Measurements from ENCODE around the gene AFF3.

The AFF3 gene

GRCh38 chr2:99905025-99905424 is 237.4 kb downstream of the AFF3 start:
- H3K27me3 ChIP-seq (ENCODE audit: control insufficient read depth, insufficient read depth, low read length) = no peaks in the 10 kb centered on the region
- no peak overlapping the region for H3K9ac ChIP-seq (ENCODE audit: low read length)
- no peak overlapping the region for H3K4me3 ChIP-seq (ENCODE audit: low read length)
- no peaks in the 10 kb centered on the region for H3K36me3 ChIP-seq (ENCODE audit: control insufficient read depth, insufficient read depth, low read length)
- no peaks in the 10 kb centered on the region for H3K4me1 ChIP-seq (ENCODE audit: control insufficient read depth, insufficient read depth, low read length)
- no peak overlapping the region for H3K27ac ChIP-seq (ENCODE audit: low read depth, low read length)

GRCh38 chr2:99903981-99904380 is 238.4 kb downstream of the AFF3 start:
- Histone ChIP-seq H3K4me1 (ENCODE audit: control insufficient read depth, insufficient read depth, low read length) (no peaks in the 10 kb centered on the region), H3K9ac (ENCODE audit: low read length) (no peak overlapping the region), H3K36me3 (ENCODE audit: control insufficient read depth, insufficient read depth, low read length) (no peaks in the 10 kb centered on the region), H3K27me3 (ENCODE audit: control insufficient read depth, insufficient read depth, low read length) (no peaks in the 10 kb centered on the region), H3K4me3 (ENCODE audit: low read length) (no peak overlapping the region), H3K27ac (ENCODE audit: low read depth, low read length) (no peak overlapping the region)

GRCh38 chr2:99900556-99900955 is 241.8 kb downstream of the AFF3 start:
- no peak overlapping the region for H3K9ac ChIP-seq (ENCODE audit: low read length)
- no peak overlapping the region for H3K27ac ChIP-seq (ENCODE audit: low read depth, low read length)

GRCh38 chr2:99899882-99900281 is 242.5 kb downstream of the AFF3 start:
- H3K9ac ChIP-seq (ENCODE audit: low read length) = no peak overlapping the region
- no peaks in the 10 kb centered on the region for H3K4me1 ChIP-seq (ENCODE audit: control insufficient read depth, insufficient read depth, low read length)
- H3K27me3 ChIP-seq (ENCODE audit: control insufficient read depth, insufficient read depth, low read length) = no peaks in the 10 kb centered on the region
- no peak overlapping the region for H3K4me3 ChIP-seq (ENCODE audit: low read length)
- no peaks in the 10 kb centered on the region for H3K36me3 ChIP-seq (ENCODE audit: control insufficient read depth, insufficient read depth, low read length)
- no peak overlapping the region for H3K27ac ChIP-seq (ENCODE audit: low read depth, low read length)

More at GRCh38 chr2:99900556-99900955, 241.8 kb downstream of the AFF3 start:
- no peaks in the 10 kb centered on the region for H3K27me3 ChIP-seq (ENCODE audit: control insufficient read depth, insufficient read depth, low read length)
- no peak overlapping the region for H3K4me3 ChIP-seq (ENCODE audit: low read length)
- no peaks in the 10 kb centered on the region for H3K36me3 ChIP-seq (ENCODE audit: control insufficient read depth, insufficient read depth, low read length)
- no peaks in the 10 kb centered on the region for H3K4me1 ChIP-seq (ENCODE audit: control insufficient read depth, insufficient read depth, low read length)

GRCh38 chr2:99899058-99899855 is 243.1 kb downstream of the AFF3 start:
- H3K36me3 ChIP-seq (ENCODE audit: control insufficient read depth, insufficient read depth, low read length) = no peaks in the 10 kb centered on the region
- no peak overlapping the region for H3K27ac ChIP-seq (ENCODE audit: low read depth, low read length)
- H3K4me1 ChIP-seq (ENCODE audit: control insufficient read depth, insufficient read depth, low read length) = no peaks in the 10 kb centered on the region
- no peaks in the 10 kb centered on the region for H3K27me3 ChIP-seq (ENCODE audit: control insufficient read depth, insufficient read depth, low read length)
- H3K9ac ChIP-seq (ENCODE audit: low read length) = no peak overlapping the region
- H3K4me3 ChIP-seq (ENCODE audit: low read length) = no peak overlapping the region

GRCh38 chr2:99898336-99899048 is 243.9 kb downstream of the AFF3 start:
- Histone ChIP-seq H3K9ac (ENCODE audit: low read length) (no peak overlapping the region), H3K27me3 (ENCODE audit: control insufficient read depth, insufficient read depth, low read length) (no peaks in the 10 kb centered on the region), H3K4me1 (ENCODE audit: control insufficient read depth, insufficient read depth, low read length) (no peaks in the 10 kb centered on the region), H3K4me3 (ENCODE audit: low read length) (no peak overlapping the region), H3K27ac (ENCODE audit: low read depth, low read length) (no peak overlapping the region), H3K36me3 (ENCODE audit: control insufficient read depth, insufficient read depth, low read length) (no peaks in the 10 kb centered on the region)

DNA sequence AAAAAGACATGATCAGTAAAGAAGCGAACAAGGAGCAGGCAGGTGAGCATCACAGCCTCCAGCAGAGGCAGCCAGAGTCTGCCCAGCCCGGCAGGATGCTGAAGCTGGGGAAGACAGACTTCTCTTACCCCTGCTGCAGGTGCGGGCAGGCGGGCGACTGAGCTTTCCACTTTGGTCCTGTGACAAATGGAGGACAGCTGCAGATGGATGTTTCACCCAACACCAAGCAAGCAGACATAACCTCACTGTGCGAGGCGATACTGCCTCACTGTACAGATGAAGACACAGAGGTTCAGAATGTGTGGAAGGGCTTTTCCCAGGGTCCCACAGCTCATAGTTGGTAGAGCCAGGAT is 251.0 kb downstream of the AFF3 start:
- no peak overlapping the region for H3K9ac ChIP-seq (ENCODE audit: low read length)

GRCh38 chr2:99890568-99891427 is 251.6 kb downstream of the AFF3 start:
- no peaks in the 10 kb centered on the region for H3K4me1 ChIP-seq (ENCODE audit: control insufficient read depth, insufficient read depth, low read length)
- no peaks in the 10 kb centered on the region for H3K27me3 ChIP-seq (ENCODE audit: control insufficient read depth, insufficient read depth, low read length)
- H3K4me3 ChIP-seq (ENCODE audit: low read length) = no peak overlapping the region
- no peak overlapping the region for H3K9ac ChIP-seq (ENCODE audit: low read length)
- no peaks in the 10 kb centered on the region for H3K36me3 ChIP-seq (ENCODE audit: control insufficient read depth, insufficient read depth, low read length)
- H3K27ac ChIP-seq (ENCODE audit: low read depth, low read length) = no peak overlapping the region

More for the DNA sequence above, 251.0 kb downstream of the AFF3 start:
- Histone ChIP-seq H3K4me1 (ENCODE audit: control insufficient read depth, insufficient read depth, low read length) (no peaks in the 10 kb centered on the region), H3K4me3 (ENCODE audit: low read length) (no peak overlapping the region), H3K36me3 (ENCODE audit: control insufficient read depth, insufficient read depth, low read length) (no peaks in the 10 kb centered on the region), H3K27ac (ENCODE audit: low read depth, low read length) (no peak overlapping the region), H3K27me3 (ENCODE audit: control insufficient read depth, insufficient read depth, low read length) (no peaks in the 10 kb centered on the region)

- Histone ChIP-seq H3K4me3 (ENCODE audit: low read length) (no peak overlapping the region), H3K36me3 (ENCODE audit: control insufficient read depth, insufficient read depth, low read length) (no peaks in the 10 kb centered on the region), H3K27me3 (ENCODE audit: control insufficient read depth, insufficient read depth, low read length) (no peaks in the 10 kb centered on the region), H3K4me1 (ENCODE audit: control insufficient read depth, insufficient read depth, low read length) (no peaks in the 10 kb centered on the region), H3K9ac (ENCODE audit: low read length) (no peak overlapping the region), H3K27ac (ENCODE audit: low read depth, low read length) (no peak overlapping the region)
These were observed 253.8 kb downstream of the AFF3 start for GRCh38 chr2:99888617-99889016.

- Histone ChIP-seq H3K27ac (ENCODE audit: low read depth, low read length) (no peak overlapping the region), H3K27me3 (ENCODE audit: control insufficient read depth, insufficient read depth, low read length) (no peaks in the 10 kb centered on the region), H3K4me1 (ENCODE audit: control insufficient read depth, insufficient read depth, low read length) (peaks cover 3% of the 10 kb centered on the region), H3K9ac (ENCODE audit: low read length) (no peak overlapping the region), H3K36me3 (ENCODE audit: control insufficient read depth, insufficient read depth, low read length) (no peaks in the 10 kb centered on the region), H3K4me3 (ENCODE audit: low read length) (no peak overlapping the region)
These were observed 256.0 kb downstream of the AFF3 start for GRCh38 chr2:99886418-99886817.

DNA sequence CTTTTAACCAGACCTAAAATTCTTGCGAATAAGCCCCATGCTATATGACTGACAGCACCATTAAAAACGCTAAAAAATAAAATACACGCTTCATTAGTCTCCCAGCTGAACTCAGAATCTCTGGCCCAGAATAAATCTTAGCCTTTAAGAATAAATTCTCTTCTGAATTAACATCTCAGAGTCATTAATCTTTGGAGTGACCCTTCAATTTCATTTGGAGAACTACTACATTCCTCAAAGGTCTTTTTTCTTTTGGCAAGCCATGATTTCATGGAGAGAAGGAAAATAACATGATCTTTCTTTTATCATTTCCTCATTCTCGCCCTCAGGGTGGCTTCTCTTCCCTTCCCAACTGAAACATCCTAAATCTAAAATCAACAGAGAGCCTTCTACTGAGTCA is 259.0 kb downstream of the AFF3 start:
- H3K36me3 ChIP-seq (ENCODE audit: control insufficient read depth, insufficient read depth, low read length) = no peaks in the 10 kb centered on the region

DNA sequence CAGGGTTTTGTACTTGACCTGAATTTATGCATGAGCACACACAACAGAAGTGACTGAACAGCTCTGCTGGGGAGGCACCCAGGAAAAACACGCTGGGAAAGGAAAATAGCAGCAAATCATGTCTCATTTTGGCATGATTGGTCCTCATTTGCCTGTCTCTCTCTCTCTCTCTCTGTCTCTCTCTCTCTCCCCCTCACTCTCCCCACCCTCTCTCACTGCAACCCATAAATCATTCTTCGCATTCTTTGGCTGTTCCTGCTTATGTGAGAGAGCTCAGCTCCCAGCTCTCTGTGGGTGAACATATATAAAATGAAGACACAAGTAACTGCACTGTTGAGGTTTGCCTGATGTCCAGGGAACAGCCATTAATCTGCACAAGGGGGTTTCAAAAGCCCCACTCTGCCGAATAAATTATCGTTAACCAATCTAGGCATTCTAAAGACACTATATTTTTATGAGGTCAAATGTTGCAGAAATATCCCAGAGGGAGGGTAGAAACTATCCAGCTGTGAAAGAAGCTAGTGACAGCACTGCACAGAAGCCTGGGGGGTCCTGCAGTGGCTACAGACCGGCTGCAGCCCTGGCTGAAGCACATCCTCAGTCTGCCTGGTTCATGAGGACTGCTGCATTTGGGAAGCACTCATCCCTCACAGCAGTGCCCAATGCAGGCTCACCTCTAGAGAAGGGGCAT is 260.3 kb downstream of the AFF3 start:
- Histone ChIP-seq H3K4me3 (ENCODE audit: low read length) (no peak overlapping the region), H3K27ac (ENCODE audit: low read depth, low read length) (no peak overlapping the region), H3K36me3 (ENCODE audit: control insufficient read depth, insufficient read depth, low read length) (no peaks in the 10 kb centered on the region), H3K9ac (ENCODE audit: low read length) (no peak overlapping the region), H3K4me1 (ENCODE audit: control insufficient read depth, insufficient read depth, low read length) (peaks cover 4% of the 10 kb centered on the region), H3K27me3 (ENCODE audit: control insufficient read depth, insufficient read depth, low read length) (no peaks in the 10 kb centered on the region)

More for the DNA sequence above, 259.0 kb downstream of the AFF3 start:
- no peak overlapping the region for H3K27ac ChIP-seq (ENCODE audit: low read depth, low read length)
- no peak overlapping the region for H3K4me3 ChIP-seq (ENCODE audit: low read length)
- H3K9ac ChIP-seq (ENCODE audit: low read length) = no peak overlapping the region
- H3K27me3 ChIP-seq (ENCODE audit: control insufficient read depth, insufficient read depth, low read length) = no peaks in the 10 kb centered on the region
- H3K4me1 ChIP-seq (ENCODE audit: control insufficient read depth, insufficient read depth, low read length) = peaks cover 4% of the 10 kb centered on the region
